HG03060 (cell line): ENCODE measurements around the gene PTPRB.

ENCODE experiments used
- ATAC-seq: cut with Tn5 transposase; IDR thresholded peaks from one replicate; pipeline ENCODE4 v1.9.1; 2021; ENCODE audit warnings: low read depth, moderate number of reproducible peaks; ENCODE audit not compliant: unreplicated experiment

The PTPRB gene

DNA sequence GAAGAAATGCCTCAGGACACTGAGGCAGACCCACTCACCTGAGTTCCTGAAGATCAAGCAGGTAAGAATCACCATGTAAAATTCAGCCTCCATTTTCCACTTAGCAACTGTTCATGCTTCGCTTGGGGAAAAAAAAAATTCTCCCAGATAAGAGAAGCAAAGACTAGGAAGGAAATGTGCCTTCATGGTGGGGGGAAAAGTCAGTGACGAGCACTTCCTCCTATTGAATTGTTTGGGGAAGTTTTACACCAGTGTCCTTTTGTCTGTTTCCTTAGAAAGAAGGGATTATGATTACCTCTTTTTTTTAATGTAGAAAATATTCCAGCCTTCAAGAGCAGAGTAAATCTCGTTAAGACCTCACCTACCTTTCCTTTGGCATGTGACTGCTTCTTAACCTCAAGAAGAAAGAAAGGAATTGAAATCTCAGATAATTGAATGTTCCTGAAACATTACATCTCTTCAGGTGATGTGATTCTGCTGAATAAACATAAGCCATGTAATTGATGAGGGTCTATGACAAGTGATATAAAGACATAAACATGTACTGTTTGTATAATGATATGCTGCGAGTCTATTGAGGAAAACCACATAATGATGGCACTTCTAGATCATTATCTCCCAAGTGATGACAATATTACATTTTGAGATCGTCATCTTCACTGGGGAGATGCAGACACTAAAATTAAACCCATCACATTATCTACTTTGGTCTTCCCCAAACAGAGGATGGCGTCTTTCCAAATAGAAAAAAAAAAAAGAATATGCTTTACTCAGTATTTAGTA lies at the start of gene PTPRB:
Gene PTPRB (minus strand): TSS at position 127 of the 783 bp plus-strand sequence. CDS start 34 bp downstream, at position 93.
- no peak for ATAC-seq

DNA sequence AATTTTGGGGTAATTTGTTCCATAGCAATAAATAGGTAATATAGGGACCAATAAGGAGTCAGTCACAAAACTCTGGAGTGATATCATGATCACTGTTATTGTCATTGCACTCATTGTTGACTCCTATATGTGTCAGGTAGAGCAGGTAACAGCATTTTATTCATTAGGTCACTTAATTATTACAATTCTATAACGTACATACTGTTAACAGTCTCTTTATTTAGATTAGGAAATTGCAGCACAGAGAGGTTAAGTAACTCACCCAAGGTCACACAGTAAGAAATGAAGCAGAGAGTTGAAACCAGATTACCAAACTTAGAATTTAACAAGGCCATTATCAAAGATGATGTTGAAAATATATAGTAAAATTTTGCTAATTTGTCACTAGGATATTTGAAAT lies 49.7 kb upstream of the PTPRB start:
- no peak for ATAC-seq

DNA sequence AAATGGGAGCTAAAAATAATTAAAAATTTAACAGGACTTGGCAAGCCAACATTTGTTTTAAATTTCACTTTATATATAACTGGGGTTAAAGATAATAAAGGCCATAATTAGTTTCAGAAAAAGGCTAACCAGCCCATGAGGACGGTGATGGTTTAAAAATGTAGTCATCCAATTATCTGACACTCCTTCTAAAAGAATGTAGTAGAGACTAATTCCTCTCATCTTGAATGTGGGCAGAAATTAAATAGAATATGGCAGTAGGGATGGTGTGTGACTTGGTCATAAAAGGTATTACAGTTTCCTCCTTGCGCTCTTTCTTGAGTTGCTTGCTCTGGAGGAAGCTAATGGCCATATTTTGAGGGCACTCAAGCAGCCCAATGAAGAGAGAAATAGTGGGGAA lies 49.1 kb upstream of the PTPRB start:
- ATAC-seq: no peak

DNA sequence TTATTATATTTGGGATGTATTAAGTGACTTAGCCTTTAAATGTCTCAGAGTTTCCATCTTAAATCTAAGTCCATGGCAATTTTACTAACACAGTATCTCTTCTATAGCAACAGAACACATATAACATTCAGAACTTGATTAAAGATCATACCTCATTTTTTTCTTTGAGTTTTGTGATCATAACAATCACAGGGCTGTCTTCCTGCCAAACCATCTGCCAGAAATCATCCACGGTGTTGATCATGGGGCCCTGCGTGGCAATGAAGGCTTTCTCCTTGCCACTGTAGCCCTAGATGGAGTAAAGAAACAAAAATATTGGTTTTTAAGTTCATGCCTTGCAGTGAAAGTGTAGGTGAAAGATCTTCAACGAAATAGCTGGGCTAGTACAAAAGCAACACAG lies 46.7 kb upstream of the PTPRB start:
- no peak for ATAC-seq

DNA sequence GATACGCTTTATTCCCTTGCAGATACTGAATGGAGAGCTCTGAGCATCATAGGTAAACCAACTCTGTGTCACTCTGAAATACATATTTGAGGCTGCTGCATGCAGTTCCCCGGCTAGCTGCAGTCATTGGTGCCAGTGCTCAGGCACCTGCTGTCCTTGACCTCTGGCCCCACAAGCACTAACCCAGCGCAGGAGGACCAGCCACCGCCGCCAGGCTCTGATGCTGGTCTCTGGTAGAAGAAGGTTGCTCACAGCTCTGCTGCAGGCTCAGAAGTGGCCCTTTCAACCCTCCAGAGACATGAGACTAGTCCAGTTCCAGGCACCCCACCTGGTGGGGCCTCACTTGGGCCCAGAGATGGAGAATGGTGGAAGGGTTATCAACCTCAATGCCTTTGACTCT lies 34.5 kb upstream of the PTPRB start:
- ATAC-seq: no peak

DNA sequence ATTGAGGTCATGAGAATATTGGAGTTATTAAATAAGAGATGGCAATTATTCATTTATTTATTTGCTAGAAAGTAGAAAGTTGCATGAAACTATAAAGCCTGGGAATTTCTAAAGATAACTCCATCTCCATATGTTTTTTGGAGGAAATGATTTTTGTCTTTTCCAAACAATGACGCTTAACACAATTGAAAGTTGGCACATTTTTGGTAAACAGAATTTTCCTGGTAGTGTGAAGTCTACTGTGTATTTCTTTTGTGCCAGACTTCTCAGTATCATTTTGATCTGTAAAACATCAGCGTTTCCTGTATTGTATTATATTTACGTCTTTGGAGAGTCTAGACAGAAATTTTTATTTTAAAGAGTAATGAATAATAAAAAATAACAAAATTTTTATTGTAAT lies 33.7 kb upstream of the PTPRB start:
- no peak for ATAC-seq

DNA sequence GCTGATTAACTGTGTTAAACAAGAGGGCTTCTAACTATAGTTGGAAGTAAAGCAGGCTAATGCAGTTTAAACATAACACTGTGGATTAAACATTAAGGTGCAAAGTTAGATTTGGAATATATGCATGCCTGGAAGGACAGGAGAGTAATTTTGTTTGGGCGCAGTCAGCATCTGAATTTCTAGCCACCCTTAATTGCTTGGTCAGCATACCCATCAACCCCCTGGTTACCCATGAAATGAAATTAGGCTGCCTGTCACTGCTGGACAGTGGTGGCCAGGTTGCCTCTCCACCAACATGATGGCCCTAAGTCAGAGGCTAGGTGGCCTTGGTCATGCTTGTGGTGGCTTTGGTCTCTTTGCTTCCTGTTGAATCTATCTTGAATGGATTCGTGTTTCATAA lies 30.0 kb upstream of the PTPRB start:
- no peak for ATAC-seq

DNA sequence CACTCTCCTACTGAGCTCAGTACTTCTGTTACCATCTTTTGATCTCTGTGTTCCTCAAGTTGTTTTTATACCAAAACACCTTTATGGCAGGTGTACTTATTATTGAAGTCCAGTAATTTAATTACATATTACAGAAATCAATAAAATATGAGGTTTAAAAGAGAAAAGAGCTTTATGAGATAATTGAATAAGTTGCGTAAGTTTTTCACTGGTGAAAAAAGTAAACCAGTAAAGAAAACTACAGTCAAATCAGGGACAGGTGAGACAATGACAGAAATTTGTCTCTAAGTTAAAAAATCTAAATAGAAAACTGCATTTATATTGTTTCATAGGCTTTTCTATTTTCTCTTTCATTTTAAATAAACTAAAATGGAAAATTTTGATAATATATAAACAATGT lies 29.1 kb upstream of the PTPRB start:
- ATAC-seq: no peak

DNA sequence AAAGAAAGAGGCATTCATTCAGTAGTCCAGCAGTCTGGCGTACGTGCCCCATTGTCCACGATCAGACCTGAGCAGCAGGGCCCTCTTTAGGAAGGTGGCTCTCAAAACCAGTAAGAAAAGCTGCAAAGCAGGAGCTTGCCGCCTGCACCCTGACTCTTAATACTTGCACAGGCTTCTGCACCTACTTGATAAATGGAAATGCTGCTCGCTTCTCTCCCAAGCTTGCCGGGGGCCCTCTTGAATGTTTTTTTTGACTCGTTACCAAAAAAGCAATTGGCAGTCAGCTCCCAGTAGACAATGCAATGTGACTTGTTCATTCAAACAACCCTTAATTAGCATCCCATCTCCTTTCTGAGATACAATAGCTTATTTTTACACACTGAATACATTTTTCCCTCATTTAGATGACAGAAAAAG lies 27.2 kb upstream of the PTPRB start:
- no peak for ATAC-seq

DNA sequence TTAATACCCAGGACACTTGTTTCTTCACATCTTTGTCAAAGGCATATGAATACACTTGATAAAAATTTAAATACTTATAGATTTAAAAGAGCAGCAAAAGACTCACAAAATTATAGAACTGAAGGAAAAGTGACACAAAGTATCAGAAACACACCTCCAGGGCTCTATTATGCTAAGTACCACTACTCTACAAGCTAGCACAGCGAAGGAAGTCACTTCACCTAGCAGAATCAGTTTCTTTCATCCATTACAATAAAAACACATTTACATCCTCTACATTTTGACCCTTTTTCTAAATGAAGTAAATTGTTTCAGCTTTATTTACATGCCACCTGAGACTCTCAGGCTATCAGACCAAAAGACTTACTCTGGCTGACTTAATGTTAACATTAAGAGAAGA lies 26.6 kb upstream of the PTPRB start:
- no peak for ATAC-seq

DNA sequence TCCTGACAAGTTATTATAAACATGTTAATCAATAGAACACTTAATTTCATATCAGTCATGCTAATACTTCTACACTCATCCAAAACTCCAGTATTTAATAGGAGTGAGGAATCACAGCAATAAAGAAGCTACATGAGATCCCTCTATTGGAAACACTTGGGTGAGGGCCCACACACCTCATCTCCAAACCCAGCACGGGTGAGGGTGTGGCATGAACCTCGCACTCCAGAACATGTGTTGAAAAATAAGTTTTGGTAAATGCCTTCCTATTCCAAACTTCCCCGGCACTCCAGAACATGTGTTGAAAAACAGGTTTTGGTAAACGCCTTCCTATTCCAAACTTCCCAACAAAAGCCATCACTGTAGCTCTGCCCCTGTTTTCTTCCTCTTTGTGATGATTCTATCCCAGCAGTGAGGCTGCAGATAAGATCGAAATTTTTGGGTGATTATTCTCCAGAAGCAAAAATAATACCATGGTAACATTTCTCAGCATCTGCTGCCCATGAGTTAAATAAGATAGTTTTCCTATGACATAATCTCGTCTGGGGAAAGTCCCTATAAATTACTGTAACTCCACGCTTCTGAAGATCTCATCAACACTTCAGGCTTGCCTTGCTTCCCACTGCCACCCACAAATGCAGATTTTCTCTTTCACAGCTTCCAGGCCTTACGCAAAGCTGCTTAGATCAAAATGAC lies 24.4 kb upstream of the PTPRB start:
- ATAC-seq: no peak

DNA sequence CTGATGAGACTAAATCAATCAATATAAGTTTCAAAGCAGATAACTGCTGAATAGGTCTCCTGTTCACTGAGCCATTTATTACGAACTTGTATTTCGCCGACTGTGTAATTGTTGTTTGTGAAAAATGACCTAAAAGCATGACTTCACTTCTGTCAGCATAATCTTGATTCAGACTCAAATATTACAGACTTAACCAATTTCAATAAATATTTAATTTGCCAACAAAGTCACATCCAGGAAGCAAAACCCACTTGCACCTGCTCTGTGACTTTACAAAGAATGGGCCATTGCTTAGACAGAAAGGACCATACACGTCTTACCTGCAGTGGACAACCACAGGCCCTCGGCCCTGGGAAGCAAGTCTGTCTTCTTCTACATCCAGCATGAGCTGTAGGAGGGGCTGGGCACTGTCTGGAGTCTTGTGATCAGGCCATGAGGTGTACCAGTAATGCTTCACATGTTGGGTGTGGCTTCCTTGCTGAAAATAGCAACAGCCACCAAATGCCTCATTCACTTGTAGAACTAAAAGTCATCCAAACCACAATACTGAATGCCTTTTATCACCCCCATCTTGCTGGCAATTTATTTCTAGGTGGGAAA lies 23.5 kb upstream of the PTPRB start:
- ATAC-seq: no peak

DNA sequence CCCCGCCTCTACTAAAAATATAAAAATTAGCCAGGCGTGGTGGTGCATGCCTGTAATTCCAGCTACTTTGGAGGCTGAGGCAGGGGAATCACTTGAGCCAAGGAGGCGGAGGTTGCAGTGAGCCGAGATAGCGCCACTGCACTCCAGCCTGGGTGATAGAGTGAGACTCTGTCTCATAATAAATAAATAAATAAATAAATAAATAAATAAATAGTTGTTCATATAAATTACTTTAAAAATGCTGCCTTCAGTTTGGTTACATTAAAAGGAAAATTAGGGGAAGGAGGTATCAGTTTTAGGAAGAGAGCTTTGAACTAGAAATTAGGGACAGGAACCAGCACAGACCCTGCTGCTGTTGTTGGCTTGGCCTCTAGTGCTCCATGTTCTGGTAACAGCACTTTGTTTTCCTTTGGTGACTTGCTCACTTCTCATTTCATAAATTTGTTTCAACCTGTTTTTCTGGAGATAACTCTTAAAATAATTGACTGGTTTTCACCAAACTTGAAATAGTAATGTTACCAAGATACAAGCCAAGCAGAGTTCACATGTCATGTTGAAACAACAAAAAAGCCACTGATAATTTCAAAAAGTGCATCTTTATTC lies 22.9 kb upstream of the PTPRB start:
- ATAC-seq: no peak

DNA sequence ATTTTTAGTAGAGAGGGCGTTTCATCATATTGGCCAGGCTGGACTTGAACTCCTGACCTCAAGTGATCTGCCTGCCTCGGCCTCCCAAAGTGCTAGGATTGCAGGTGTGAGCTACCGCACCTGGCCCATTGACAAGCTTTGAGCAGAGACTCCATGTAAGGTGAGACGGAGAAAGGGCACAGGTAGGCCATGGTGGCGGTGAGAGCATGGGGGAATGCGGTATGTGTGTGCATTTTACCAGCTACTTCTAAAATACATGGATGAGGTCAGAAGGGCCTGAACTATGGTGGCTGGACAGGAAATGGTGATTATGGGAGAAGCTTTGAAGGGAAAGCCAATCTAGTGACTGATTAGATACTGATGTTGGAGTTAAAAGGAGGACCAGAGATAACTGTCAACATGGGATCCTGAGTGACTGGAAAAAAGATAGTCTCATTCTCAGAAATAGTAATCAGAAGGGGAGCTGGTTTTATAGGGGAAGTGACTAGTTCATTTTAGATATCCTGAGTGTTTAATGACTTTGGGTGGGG lies 21.9 kb upstream of the PTPRB start:
- ATAC-seq: no peak

DNA sequence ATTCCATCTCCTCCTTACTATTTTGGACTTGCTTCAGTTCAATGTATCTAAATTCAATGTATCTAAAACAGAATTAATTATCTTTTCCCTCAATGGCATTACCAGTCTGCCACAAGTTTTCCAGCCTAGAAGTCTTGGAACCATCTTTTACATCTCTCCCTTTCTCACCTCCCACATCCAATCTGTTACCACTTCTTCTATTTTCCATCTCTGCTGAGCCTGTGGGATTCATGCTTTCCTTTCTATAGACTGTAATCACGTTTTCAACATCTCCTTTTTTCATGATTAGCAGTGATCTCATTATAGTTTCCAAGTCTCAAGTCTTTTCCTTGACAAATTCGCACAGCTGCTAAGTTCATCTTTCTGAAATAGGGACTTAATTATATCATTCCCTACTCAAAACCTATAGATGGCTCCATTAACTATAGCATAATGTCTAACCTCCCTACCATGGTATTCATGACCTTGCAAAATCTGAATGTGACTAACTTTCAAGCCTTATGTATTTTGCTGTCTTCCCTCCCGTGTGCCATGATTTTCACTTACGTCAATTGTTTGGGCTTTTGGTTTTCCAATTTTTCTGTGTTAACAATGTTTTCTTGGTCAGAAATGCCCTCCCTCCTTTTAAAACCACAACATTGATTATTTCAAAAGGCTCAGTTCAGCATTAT lies 20.5 kb upstream of the PTPRB start:
- ATAC-seq: no peak

DNA sequence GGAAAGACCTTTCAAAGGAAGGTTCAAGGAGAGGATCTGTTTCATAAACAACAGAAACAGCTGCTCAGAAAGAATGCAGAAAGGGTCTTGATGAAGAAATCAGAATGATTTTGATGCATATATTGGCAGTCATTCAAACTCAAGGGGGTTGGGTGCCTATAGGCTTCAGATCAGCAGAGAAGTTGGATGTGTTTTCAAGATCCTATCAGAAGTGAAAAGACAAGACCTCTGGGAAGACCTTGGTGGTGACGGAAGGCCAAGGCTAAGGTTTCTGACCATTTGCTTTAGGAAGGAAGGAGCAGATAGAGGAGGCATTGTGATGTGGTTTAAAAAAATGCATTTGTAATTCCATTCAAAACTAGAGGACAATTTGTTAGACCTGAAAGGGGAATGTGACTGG lies 15.2 kb upstream of the PTPRB start:
- no peak for ATAC-seq

DNA sequence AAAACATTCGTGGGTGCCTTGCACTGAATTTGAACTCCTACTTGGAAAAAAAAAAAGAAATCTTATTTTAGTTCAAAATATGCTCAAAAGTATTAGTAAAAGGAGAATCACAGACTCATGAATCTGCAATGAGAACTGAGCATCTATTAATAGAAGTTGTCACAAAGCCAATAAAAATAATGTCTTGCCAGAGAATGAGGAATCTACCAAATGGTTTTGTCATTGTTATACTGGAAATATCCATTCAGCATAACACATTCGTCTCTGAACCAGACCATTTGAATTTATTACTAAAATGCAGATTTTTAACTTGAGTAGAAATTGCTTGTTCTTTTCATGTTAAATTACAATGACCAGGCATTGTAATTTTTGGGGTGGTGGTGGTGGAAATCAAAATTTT lies 11.6 kb upstream of the PTPRB start:
- no peak for ATAC-seq

DNA sequence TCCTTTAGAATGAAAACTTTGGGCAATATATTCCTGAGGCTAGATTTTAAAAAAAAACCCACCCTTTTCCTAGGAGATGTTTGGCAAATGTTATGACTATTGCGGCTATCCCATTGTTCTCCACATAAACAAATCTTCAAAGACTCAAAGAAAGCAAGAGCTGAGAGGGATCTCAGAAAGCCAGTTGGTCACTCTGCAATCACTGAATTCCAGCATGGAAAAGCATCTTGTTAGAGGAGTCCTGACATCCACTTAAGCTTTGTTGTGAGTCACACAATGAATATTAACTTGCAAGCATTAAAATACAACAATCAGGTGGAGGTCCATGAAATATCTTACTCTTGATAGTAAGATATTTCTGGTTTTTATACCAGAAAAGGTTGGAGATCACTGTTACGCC lies 11.0 kb upstream of the PTPRB start:
- ATAC-seq: no peak

DNA sequence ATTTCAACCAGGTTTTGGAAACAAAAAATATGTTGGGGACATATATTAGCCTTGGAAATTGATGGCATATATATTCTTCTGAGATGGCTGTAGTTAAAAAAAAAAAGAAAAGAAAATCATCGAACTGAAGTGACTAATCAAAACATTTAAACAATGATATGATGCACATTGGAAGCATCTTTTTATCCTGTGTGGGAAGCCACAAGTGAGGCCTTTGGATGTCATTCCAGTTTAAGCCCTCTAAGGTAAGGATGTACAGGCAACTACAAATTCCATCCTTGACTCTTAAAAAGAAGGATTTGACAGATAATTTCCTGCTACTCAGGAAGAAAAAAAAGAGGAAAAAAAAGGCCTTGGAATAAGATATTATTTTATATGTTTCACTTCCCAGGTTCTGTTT lies 9.6 kb upstream of the PTPRB start:
- ATAC-seq: no peak

DNA sequence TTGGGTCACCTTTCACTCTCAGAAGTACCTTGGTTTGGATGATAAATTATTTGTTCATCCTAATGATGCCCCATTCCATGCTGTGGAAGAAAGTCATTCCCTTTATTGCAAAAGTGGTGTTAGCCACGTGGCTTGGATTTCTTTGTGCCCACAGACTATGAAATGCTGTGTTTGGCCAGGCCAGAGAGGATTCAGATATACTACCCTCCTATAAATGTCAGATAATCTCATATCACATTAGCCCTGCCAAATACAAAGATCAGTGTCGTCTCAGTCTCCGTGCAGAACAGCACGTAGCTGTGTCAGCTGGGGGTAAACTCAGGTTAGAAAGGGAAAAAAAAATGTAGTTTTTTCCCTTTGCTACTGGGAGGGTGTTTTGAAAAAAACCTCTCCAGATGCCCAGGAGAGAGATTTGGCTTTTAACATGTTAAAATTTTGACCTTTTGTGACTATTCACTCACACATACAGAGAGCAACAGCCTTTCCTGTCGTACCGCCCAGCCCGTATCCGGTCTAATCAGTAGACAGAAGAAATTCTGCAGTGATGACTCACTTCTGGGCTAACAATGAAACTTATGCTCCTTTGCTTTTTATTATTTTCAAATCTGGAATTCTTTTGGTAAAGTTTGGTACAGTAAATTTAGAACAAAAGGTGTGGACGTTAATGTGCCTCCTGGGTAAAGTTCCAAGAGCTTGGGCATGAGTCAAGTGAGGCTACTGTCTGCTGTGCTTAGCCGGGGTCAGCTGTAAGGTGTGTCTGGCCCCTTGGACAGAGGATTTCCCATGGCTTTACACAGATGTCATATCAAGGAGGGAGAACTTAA lies 8.5 kb upstream of the PTPRB start:
- peak; percentile 79 for ATAC-seq
